AG09309 (cell line): ENCODE measurements around the gene PSMA5.

ENCODE experiments used
- DNase-seq: peaks from one replicate; pipeline ENCODE4 v3.0.0-alpha.2; 2010; ENCODE audit warnings: low read depth
- H3K4me3 ChIP-seq: 2 replicates; pipeline ENCODE4 v1.5.1; 2011; ENCODE audit warnings: mild to moderate bottlenecking, low read depth, low read length, moderate library complexity; ENCODE audit not compliant: control insufficient read depth
- CTCF ChIP-seq: IDR thresholded peaks from 2 replicates; pipeline ENCODE4 v1.5.1; 2011; ENCODE audit warnings: mild to moderate bottlenecking, low read depth, low read length, inconsistent platforms; ENCODE audit not compliant: insufficient read depth, control insufficient read depth; ENCODE audit errors: missing control alignments

Gene PSMA5

GRCh38 chr1:109361069-109361468 lies 65.2 kb downstream of the PSMA5 start:
- DNase-seq = no peak
- no peak for TF ChIP-seq CTCF
- no peak overlapping the region for H3K4me3 ChIP-seq

DNA sequence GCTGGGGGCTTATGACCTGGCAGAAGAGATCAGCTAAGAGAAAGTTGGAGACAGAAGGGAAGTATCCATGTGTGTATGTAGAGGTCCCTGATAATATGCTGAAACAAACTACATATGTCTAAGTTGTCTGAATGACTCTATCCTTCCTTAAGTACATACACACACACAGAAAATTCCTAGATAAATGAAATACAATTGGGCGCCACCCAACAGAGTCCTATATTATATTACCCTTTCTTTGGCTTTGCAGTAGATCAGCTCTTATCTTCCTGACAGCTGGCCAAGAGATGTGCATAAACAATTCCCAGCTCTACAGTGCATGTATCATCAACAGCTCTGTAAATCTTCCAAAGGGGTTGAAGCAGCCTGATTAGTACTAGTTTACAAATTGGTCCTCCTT lies 68.6 kb downstream of the PSMA5 start:
- no peak for DNase-seq
- no peak overlapping the region for H3K4me3 ChIP-seq
- no peak for TF ChIP-seq CTCF

DNA sequence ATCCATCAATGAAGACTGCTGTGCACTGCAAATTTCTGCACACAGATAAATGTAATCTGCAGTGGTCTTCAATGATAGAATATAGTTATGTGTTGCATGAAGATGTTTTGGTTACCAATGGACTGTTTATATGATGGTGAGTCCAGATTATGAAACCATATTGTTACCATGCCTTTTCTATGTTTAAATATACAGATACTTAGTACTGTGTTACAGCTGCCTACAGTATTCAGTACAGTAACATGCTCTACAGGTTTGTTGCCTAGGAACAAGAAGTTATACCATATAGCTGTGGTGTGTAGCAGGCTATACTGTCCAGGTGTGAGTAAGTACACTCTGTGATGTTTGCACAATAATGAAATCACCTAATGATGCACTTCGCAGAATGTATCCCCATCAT lies 69.3 kb downstream of the PSMA5 start:
- TF ChIP-seq CTCF = no peak
- no peak overlapping the region for H3K4me3 ChIP-seq
- no peak for DNase-seq

DNA sequence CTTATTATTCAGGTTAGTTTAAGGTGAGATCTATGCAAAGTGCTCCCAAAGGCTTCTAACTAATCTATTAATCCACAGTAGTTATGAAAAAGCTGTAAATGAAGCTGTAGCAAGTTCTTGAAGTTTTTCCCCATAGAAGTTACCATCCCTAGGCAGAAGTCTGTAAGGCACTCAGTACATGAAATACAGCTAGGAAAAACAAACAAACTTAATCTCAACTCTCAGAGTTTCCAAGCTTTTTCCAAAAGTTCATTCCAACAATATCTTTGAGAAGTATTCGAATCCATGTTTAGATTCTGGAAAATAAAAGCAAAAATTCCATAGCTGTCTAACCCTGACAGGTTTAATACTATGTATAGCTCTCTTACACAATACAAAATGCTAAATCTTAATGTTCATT lies 69.7 kb downstream of the PSMA5 start:
- no peak for TF ChIP-seq CTCF
- H3K4me3 ChIP-seq = no peak overlapping the region
- no peak for DNase-seq

DNA sequence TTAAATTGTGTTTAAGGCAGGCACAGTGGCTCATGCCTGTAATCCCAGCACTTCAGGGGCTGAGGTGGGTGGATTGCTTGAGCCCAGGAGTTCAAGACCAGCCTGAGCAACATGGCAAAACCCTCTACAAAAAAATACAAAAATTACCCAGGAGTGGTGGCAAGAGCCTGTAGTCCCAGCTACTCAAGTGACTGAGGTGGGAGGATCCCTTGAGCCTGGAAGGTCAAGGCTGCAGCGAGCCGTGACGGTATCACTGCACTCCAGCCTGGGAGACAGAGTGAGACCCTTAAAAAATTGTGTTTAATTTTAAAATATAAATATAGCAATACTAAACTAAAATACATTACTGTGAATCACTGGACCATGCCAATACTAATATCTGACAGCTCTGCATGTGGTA lies 71.3 kb downstream of the PSMA5 start:
- DNase-seq = no peak

GRCh38 chr1:109351457-109351856 lies 74.8 kb downstream of the PSMA5 start:
- no peak for DNase-seq
- TF ChIP-seq CTCF = no peak
- no peak overlapping the region for H3K4me3 ChIP-seq

More for the DNA sequence above, 71.3 kb downstream of the PSMA5 start:
- H3K4me3 ChIP-seq = no peak overlapping the region
- TF ChIP-seq CTCF = no peak

DNA sequence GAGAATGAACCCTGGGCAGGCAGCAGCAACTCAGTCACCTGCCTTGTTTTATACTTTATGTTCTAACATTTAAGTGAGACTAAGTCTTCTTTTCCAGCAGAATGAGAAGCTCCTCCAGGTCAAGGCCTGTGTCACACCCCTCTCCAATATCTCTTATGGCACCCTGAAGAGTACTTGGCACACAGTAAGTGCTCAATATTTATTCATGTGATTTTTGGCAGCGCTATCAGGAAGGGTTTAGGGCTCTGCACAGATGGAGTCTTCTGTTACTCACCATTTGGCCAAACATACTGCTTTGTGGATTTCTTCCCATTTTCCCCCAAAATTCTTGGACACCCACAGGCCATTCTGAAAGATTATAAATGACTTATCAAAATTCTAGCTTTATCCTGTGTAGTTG lies 75.6 kb downstream of the PSMA5 start:
- no peak for TF ChIP-seq CTCF
- no peak for DNase-seq
- H3K4me3 ChIP-seq = no peak overlapping the region
